Progenitor cell of endocrine pancreas (in vitro differentiated cells): ENCODE measurements around the gene APEH. TPM values are rescaled to one million over a fixed set of nuclear protein-coding genes. Genes with fewer than 3 reads are reported as not detected.

Experiments
- DNase-seq: peaks from one replicate; pipeline ENCODE4 v3.0.0; 2021; ENCODE audit warnings: low spot score; ENCODE audit not compliant: unreplicated experiment
- H3K27ac Mint-ChIP-seq: 2 replicates; pipeline ENCODE4 v1.8.0; 2021; ENCODE audit warnings: mild to moderate bottlenecking, moderate library complexity, mixed read lengths
- H3K27me3 Mint-ChIP-seq: 2 replicates; pipeline ENCODE4 v1.8.0; 2021; ENCODE audit warnings: mixed read lengths
- H3K36me3 Mint-ChIP-seq: 2 replicates; pipeline ENCODE4 v1.8.0; 2022; ENCODE audit warnings: mixed read lengths; ENCODE audit not compliant: insufficient read depth
- H3K4me1 Mint-ChIP-seq: 2 replicates; pipeline ENCODE4 v1.8.0; 2021; ENCODE audit warnings: low read depth, mixed read lengths
- H3K4me3 Mint-ChIP-seq: 2 replicates; pipeline ENCODE4 v1.8.0; 2021; ENCODE audit warnings: low read depth, mild to moderate bottlenecking, moderate library complexity, mixed read lengths
- H3K9me3 Mint-ChIP-seq: 2 replicates; pipeline ENCODE4 v1.8.0; 2021; ENCODE audit warnings: low read depth, mixed read lengths
- CTCF ChIP-seq: fragments of 200-600 bp; sonication (generic); IDR thresholded peaks from one replicate; pipeline ENCODE4 v1.5.0; 2021; ENCODE audit warnings: antibody characterized with exemption, mild to moderate bottlenecking; ENCODE audit not compliant: unreplicated experiment
- total RNA-seq: library from RNA; stranded (reverse); gene quantifications from 2 replicates; pipeline ENCODE4 v1.2.1, GENCODE V29; 2021

Gene APEH
- total RNA-seq, 1 donor from 2014 or later: 160 TPM

GRCh38 chr3:49653621-49654020 lies 20.5 kb upstream of the APEH start:
- no peaks in the 10 kb centered on the region for H3K27me3 Mint-ChIP-seq
- no peaks in the 10 kb centered on the region for H3K36me3 Mint-ChIP-seq
- peaks cover 3% of the 10 kb centered on the region for H3K4me1 Mint-ChIP-seq
- H3K4me3 Mint-ChIP-seq: no peak overlapping the region
- H3K9me3 Mint-ChIP-seq: no peaks in the 10 kb centered on the region
- no peak overlapping the region for H3K27ac Mint-ChIP-seq
- DNase-seq: no peak
- TF ChIP-seq CTCF: no peak

GRCh38 chr3:49654176-49654825 lies 19.9 kb upstream of the APEH start:
- Mint-ChIP-seq H3K4me1 (peaks cover 6% of the 10 kb centered on the region), H3K9me3 (no peaks in the 10 kb centered on the region), H3K4me3 (no peak overlapping the region), H3K27ac (no peak overlapping the region), H3K36me3 (no peaks in the 10 kb centered on the region), H3K27me3 (no peaks in the 10 kb centered on the region)
- TF ChIP-seq CTCF: no peak
- DNase-seq: no peak

GRCh38 chr3:49654955-49655556 lies 19.1 kb upstream of the APEH start:
- TF ChIP-seq CTCF: no peak
- Mint-ChIP-seq H3K4me1 (peaks cover 6% of the 10 kb centered on the region), H3K36me3 (no peaks in the 10 kb centered on the region), H3K4me3 (no peak overlapping the region), H3K27ac (no peak overlapping the region), H3K27me3 (no peaks in the 10 kb centered on the region), H3K9me3 (no peaks in the 10 kb centered on the region)
- DNase-seq: no peak

- Mint-ChIP-seq H3K9me3 (no peaks in the 10 kb centered on the region), H3K27me3 (no peaks in the 10 kb centered on the region), H3K4me3 (no peak overlapping the region), H3K27ac (no peak overlapping the region), H3K36me3 (no peaks in the 10 kb centered on the region), H3K4me1 (peaks cover 6% of the 10 kb centered on the region)
- TF ChIP-seq CTCF: no peak
- no peak for DNase-seq
Observed at GRCh38 chr3:49655731-49656285, 18.3 kb upstream of the APEH start.

- H3K4me3 Mint-ChIP-seq: no peak overlapping the region
- no peak overlapping the region for H3K27ac Mint-ChIP-seq
- H3K27me3 Mint-ChIP-seq: no peaks in the 10 kb centered on the region
- peaks cover 6% of the 10 kb centered on the region for H3K4me1 Mint-ChIP-seq
- DNase-seq: no peak
- no peaks in the 10 kb centered on the region for H3K36me3 Mint-ChIP-seq
- H3K9me3 Mint-ChIP-seq: no peaks in the 10 kb centered on the region
- TF ChIP-seq CTCF: no peak
Observed at GRCh38 chr3:49656541-49657112, 17.5 kb upstream of the APEH start.
